ENCODE measurements around the gene AHDC1. TPM values are rescaled to one million over a fixed set of nuclear protein-coding genes. Genes with fewer than 3 reads are reported as not detected.

AHDC1 gene
- total RNA-seq, 2 donors from 2014 or later = 54.5 to 58.3 TPM

GRCh38 chr1:27572019-27572678, 31.8 kb downstream of the AHDC1 start:
- intact Hi-C loops (cut with DNase I) = no loop called here

GRCh38 chr1:27571439-27572018, 32.4 kb downstream of the AHDC1 start:
- no peak for DNase-seq (ENCODE audit: low spot score)
- intact Hi-C loops (cut with DNase I) = no loop called here

More at GRCh38 chr1:27572019-27572678, 31.8 kb downstream of the AHDC1 start:
- DNase-seq (ENCODE audit: low spot score) = no peak

DNA sequence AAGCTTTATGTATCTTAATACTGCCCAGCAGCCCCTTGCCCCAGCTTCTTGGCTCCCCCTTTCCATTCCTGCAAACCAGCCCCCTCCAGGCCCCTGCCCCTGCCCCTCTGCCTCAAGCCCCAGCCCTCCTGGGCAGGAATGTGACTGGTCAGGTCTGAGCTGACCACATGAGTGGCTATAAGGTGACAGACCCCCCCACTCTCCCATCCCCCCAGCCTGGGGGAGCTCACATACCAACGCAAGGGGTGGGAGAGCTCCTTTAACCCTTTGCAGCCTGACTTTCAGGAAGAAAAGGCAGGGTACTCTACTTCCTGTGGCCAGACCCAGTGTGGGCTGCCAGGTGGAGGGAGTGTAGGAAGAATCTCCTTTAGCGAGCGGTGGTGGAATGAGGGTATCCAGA, 33.2 kb downstream of the AHDC1 start:
- no peak for DNase-seq (ENCODE audit: low spot score)
- intact Hi-C loops (cut with DNase I) = no loop called here

- intact Hi-C loops (cut with DNase I) = no loop called here
- DNase-seq (ENCODE audit: low spot score) = no peak
These were observed 33.6 kb downstream of the AHDC1 start for GRCh38 chr1:27570356-27570755.

DNA sequence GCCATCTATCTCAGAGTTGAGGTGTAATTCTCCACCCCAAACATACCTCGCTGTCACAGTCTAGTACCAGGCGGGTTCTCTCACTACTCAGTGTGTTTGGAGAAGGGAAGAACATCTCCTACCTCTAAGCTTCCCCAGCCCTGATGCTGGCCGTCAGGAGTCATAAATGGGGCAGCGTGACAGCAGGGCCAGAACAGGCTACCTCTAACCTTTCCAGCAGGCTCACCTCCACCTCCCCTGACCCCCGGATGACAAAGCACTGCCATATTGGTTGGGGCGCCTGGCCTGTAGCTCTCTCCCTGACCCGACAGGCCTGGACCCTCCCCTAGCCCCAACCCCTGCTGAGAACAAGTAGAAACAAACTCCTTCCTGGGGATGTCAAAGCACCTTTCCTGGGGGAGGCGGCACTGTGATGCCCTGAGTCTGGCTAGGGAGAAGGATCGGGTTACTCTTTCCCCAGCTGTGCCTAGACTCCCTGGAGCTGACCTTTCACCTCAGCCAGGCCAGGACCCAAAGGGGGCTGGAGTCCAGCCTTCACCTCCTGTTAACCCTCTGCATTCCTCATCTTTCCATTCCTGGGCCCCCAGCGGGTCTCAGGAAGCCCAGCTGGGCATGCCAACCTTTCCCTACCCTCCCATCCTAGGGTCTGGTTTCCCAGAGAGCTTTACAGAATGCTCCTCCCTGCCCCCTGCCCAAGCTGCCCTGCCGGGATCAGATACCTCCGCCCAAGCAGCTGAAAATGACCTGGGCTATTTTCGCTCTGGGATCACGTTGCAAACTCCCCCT, 34.2 kb downstream of the AHDC1 start:
- intact Hi-C loops (cut with DNase I) = no loop called here
- DNase-seq (ENCODE audit: low spot score) = no peak

GRCh38 chr1:27569088-27569460, 34.9 kb downstream of the AHDC1 start:
- no peak for DNase-seq (ENCODE audit: low spot score)
- intact Hi-C loops (cut with DNase I) = no loop called here

- intact Hi-C loops (cut with DNase I) = no loop called here
- peak; percentile 97 for DNase-seq (ENCODE audit: low spot score)
These were observed 35.5 kb downstream of the AHDC1 start for GRCh38 chr1:27568300-27569087.

DNA sequence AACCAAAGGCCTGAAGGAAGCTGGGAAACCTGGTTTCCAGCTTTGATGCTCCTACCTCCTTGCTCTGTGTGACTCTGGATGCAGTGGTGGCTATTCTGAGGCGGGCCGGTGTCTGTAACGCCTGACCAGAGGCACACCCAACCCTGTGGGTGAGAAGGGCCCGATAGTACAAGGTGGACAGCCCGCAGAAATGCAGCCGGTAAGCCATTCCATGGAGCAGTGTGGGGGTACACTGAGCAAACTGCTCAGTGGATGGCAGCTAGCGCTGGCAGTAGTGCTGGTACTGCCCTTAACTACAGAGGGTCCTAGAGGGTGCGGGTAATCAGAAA, 36.0 kb downstream of the AHDC1 start:
- intact Hi-C loops (cut with DNase I) = no loop called here
- no peak for DNase-seq (ENCODE audit: low spot score)

GRCh38 chr1:27567146-27567526, 36.8 kb downstream of the AHDC1 start:
- intact Hi-C loops (cut with DNase I) = no loop called here
- DNase-seq (ENCODE audit: low spot score) = no peak

GRCh38 chr1:27566462-27567145, 37.3 kb downstream of the AHDC1 start:
- intact Hi-C loops (cut with DNase I) = no loop called here
- no peak for DNase-seq (ENCODE audit: low spot score)

- DNase-seq (ENCODE audit: low spot score) = no peak
- intact Hi-C loops (cut with DNase I) = no loop called here
These were observed 39.0 kb downstream of the AHDC1 start for GRCh38 chr1:27564710-27565649.

- DNase-seq (ENCODE audit: low spot score) = no peak
- intact Hi-C loops (cut with DNase I) = no loop called here
These were observed 40.1 kb downstream of the AHDC1 start for GRCh38 chr1:27563591-27564471.

- no peak for DNase-seq (ENCODE audit: low spot score)
- intact Hi-C loops (cut with DNase I) = no loop called here
These were observed 40.7 kb downstream of the AHDC1 start for GRCh38 chr1:27563341-27563590.

DNA sequence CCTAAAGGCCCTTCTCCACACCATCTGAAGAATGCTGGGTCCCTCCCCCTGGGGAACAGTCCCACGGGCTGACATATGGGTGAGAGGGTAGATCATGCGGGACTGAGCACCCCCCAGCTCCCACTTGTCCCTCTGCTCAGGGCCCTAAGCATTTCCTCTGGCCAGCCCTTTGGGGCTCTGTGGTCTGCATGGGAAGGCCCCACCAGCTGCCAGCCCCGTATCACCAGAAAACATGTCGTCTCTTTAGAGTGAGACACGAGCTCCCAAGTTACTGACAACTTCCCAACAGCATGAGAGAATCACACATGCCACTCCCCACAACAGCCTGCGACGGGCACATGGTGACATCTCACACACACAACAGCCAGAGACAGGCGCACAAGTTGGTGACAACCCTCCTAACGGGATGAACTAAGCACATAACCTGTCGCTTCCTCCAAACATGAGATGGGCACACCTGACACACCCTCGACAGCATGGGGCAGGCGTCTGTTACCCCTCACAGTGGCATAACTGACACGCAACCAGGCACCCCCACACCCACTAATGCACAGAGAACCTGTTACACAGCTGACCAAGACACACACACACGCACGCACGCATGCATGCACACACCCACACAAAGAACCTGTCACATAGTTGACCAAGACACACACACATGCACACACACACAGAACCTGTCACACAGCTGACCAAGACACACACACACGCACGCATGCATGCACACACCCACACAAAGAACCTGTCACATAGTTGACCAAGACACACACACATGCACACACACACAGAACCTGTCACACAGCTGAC, 41.2 kb downstream of the AHDC1 start:
- no peak for DNase-seq (ENCODE audit: low spot score)

DNA sequence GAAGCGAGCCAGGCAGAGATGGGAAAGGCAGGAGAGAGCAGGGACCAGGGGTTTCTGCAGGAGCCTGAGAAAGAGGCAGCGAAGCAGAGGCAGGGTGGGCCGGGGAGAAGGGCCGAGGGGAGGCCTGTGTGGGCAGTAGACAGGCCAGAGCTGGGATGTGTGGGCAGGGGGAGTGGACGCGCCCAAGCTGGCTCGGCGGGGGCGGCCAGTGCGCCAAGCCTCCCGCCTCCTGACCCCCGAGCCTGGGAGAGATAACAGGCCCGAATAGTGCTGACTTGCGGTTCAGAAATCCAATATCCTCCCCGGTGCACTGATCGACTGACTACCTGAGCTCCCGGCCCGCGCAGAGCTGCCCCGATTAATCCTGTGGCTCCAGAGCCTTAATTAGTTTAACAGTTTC, 41.9 kb downstream of the AHDC1 start:
- intact Hi-C loops (cut with DNase I) = no loop called here
- no peak for DNase-seq (ENCODE audit: low spot score)

More for the DNA sequence above, 41.2 kb downstream of the AHDC1 start:
- intact Hi-C loops (cut with DNase I) = no loop called here

- DNase-seq (ENCODE audit: low spot score) = no peak
- intact Hi-C loops (cut with DNase I) = no loop called here
These were observed 42.6 kb downstream of the AHDC1 start for GRCh38 chr1:27561124-27561899.

All from posterior vena cava (tissue), 2 donors.